B cell (primary cell): ENCODE data around the gene HOGA1.

Experiments
- EZH2 ChIP-seq: IDR thresholded peaks from 2 replicates; pipeline ENCODE4 v1.6.1; 2012; ENCODE audit warnings: borderline replicate concordance, low read depth, mild to moderate bottlenecking, moderate library complexity, low read length; ENCODE audit not compliant: insufficient read depth, poor library complexity, severe bottlenecking
- TF ChIP-seq, protein P1 (sequence below): fragments of 200-600 bp; IDR thresholded peaks from one replicate; pipeline ENCODE4 v1.8.0; 2022; ENCODE audit warnings: antibody characterized with exemption, mild to moderate bottlenecking

DNA sequence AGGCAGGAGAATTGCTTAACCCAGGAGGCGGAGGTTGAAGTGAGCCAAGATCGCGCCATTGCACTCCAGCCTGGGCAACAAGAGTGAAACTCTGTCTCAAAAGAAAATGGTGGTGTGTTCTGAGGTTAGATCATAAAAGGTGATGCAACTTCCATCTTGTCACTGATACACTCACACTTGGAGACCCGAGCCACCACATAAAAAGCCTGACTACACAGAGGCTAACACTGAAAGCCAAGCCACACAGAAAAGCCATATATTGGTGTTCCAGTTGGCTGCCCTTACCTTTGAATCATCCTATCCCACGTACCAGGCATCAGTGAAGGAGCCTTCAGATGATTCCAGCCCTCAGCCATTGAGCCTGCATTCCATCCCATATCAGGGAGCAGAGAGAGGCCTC, 45.1 kb downstream of the HOGA1 start:
- TF ChIP-seq, protein P1, sequence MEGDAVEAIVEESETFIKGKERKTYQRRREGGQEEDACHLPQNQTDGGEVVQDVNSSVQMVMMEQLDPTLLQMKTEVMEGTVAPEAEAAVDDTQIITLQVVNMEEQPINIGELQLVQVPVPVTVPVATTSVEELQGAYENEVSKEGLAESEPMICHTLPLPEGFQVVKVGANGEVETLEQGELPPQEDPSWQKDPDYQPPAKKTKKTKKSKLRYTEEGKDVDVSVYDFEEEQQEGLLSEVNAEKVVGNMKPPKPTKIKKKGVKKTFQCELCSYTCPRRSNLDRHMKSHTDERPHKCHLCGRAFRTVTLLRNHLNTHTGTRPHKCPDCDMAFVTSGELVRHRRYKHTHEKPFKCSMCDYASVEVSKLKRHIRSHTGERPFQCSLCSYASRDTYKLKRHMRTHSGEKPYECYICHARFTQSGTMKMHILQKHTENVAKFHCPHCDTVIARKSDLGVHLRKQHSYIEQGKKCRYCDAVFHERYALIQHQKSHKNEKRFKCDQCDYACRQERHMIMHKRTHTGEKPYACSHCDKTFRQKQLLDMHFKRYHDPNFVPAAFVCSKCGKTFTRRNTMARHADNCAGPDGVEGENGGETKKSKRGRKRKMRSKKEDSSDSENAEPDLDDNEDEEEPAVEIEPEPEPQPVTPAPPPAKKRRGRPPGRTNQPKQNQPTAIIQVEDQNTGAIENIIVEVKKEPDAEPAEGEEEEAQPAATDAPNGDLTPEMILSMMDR, result no peak
- no peak for TF ChIP-seq EZH2
